GM12892 (cell line): ENCODE results near the gene RRBP1.
"Not testable (repeated sequence)": the region's sequence is repeated elsewhere in the genome, so short reads cannot be mapped to it uniquely, and the experiment has no call there.

Experiments
- DNase-seq: peaks from one replicate; pipeline ENCODE4 v3.0.0; 2011; ENCODE audit not compliant: insufficient read length
- FAIRE-seq: peaks from 2 replicates; lab custom pipeline; 2011; peaks lifted over from hg19 to GRCh38; lab: Jason Lieb, UNC
- POLR2A ChIP-seq: IDR thresholded peaks from 2 replicates; pipeline ENCODE4 v1.6.1; 2011; ENCODE audit warnings: low read depth, low read length, control low read depth
- POLR2AphosphoS5 ChIP-seq: IDR thresholded peaks from 2 replicates; pipeline ENCODE4 v1.6.1; 2011; ENCODE audit warnings: low read depth, low read length, control low read depth
- TAF1 ChIP-seq: IDR thresholded peaks from 2 replicates; pipeline ENCODE4 v1.6.1; 2011; ENCODE audit warnings: low read depth, mild to moderate bottlenecking, control low read depth, low read length, borderline replicate concordance

RRBP1 gene

GRCh38 chr20:17716331-17716730 is 34.3 kb upstream of the RRBP1 start:
- FAIRE-seq (no peak), DNase-seq (no peak)

DNA sequence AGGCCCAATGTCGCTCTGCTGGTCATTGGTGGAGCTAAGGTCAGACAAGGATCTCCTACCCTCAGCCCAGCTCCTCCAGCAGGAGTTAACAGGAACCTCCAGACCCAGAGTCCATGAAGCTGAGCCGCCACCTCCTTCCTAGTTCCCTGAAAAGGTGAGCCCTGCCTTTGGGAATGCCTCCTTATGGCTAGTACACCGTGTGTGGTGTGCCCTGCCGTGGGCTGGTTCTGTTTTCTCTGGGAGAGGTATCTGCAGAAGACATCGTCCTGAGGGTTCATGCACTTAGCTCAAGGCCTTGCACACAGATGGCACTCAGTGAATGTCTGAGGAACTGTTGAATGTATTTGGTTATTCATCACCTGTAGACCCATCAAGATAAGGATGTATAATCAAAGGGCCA is 33.0 kb upstream of the RRBP1 start:
- no peak for TF ChIP-seq POLR2A
- no peak for TF ChIP-seq POLR2AphosphoS5
- TF ChIP-seq TAF1 = no peak
- FAIRE-seq = no peak
- no peak for DNase-seq

More at GRCh38 chr20:17716331-17716730, 34.3 kb upstream of the RRBP1 start:
- TF ChIP-seq TAF1 (no peak), POLR2AphosphoS5 (no peak), POLR2A (no peak)

DNA sequence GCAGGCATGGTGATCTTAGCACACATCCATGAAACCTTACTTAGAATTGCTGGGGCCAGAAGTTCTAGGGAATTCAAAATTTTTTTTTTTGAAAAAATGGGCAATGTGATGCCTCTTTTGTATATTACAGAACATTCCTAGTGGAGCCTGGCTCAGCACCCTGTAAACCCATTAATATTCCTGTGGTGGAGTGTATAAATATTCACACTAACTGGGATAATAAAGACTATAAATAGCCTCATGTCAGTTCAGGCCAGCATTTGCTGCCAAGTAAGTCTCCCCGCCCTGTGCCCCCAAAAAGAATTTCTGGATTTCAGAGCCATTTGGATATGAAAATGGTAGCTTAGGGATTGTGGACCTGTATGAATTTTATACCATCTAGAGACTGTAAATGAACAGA is 32.6 kb upstream of the RRBP1 start:
- TF ChIP-seq POLR2AphosphoS5 = no peak
- no peak for TF ChIP-seq POLR2A
- TF ChIP-seq TAF1 = no peak
- no peak for DNase-seq
- no peak for FAIRE-seq

- no peak for DNase-seq
- no peak for TF ChIP-seq TAF1
- no peak for TF ChIP-seq POLR2AphosphoS5
- TF ChIP-seq POLR2A = no peak
- FAIRE-seq = no peak
Observed at GRCh38 chr20:17712708-17713107, 30.7 kb upstream of the RRBP1 start.

DNA sequence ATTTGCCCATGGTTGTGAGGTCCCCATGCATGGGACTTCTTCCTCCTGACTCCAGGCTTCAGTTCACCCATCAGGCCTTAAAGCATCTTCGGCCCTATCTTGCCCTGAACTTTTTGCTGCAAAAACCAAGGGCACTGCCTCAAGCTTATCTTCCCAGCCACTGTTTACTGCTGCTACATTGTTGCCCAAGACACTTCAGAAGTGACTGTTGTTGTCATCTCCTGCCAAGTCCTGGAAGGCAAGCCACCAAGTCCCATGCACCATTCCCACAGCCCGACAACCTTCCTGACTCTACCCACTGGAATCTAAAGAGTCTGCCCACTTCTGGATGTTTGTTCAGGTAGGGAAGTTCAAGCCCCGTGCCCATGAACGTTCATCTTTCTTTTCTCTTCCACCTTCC is 30.2 kb upstream of the RRBP1 start:
- TF ChIP-seq POLR2A (no peak), TAF1 (no peak), POLR2AphosphoS5 (no peak)
- FAIRE-seq (no peak), DNase-seq (no peak)

DNA sequence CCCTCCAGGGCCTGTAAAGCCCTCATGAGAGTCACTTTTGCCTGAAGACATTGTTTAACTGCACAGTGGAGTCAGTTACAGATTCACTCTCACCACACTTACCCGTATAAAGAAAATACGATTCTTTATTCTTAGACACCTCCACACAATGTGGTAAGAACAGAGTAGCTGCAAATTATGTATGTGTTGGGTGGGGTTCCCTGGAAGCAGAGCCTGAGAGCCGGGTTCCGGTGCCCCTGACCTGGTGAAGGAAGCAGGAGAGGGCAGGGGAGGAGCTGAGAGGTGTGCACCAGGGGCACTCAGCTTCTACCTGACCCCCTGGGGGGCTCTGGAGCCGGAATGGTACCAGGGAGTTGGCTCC is 29.2 kb upstream of the RRBP1 start:
- FAIRE-seq = no peak
- DNase-seq = no peak
- no peak for TF ChIP-seq POLR2AphosphoS5
- TF ChIP-seq TAF1 = no peak
- TF ChIP-seq POLR2A = no peak

GRCh38 chr20:17710379-17711266 is 28.6 kb upstream of the RRBP1 start:
- DNase-seq (no peak), FAIRE-seq (no peak)
- TF ChIP-seq POLR2A = no peak

GRCh38 chr20:17709361-17710293 is 27.6 kb upstream of the RRBP1 start:
- FAIRE-seq (no peak), DNase-seq (no peak)
- TF ChIP-seq POLR2A = no peak
- TF ChIP-seq TAF1 = no peak
- TF ChIP-seq POLR2AphosphoS5 = no peak

DNA sequence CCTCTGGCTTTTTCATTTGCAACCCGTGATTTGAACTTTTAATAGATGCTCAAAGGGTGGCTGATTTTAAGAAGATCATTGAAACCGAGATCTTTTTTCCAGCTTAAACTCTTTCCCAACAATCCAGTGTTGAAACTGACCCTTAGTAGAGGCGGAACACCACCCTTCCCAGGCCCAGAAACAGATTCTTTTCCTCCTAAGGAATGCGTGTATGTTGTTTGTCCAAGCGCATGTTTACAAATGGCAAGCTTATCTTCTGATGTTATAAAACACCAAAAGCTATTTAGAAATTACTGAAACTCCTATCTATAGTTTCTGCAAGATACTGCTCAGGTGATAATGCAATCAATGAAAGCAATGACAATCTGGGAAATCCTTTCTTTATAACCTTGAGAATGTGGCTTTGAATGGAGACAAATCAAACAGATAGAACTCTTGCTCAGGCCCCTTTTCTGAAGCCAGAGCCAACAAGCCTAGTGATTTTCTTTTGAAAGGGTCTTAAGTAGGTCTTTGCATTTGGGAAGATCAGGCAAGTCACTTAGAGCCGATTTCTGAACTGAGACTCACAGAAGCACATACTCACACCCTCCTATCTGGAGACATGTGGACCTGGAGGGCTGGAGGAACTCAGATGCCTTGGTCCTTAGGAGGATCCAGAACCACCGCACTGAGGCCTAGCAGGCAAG is 26.8 kb upstream of the RRBP1 start:
- no peak for TF ChIP-seq POLR2AphosphoS5
- no peak for TF ChIP-seq POLR2A
- no peak for TF ChIP-seq TAF1
- DNase-seq = no peak
- FAIRE-seq = no peak

GRCh38 chr20:17707951-17708350 is 25.9 kb upstream of the RRBP1 start:
- DNase-seq, FAIRE-seq: not testable (repeated sequence)

DNA sequence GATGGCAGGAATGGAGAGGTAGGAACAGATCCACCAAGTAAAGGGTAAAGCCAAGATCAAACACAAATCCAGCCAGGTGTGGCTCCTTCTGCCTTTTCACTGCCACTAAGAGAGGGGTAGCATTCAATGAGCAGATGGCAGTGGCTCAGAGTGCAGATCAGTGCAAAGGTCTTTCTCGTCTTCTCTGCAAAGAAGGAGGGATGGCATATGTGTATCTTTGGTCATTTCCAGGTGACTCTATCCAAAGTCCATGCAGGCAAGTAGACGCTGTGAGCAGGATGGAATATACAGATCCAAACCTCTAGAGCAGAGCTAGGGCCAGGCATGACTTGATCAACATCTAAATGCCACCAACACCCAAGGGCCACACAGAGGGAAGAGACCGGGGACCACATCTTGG is 24.6 kb upstream of the RRBP1 start:
- TF ChIP-seq TAF1 (no peak), POLR2A (no peak), POLR2AphosphoS5 (no peak)
- DNase-seq (no peak), FAIRE-seq (no peak)

GRCh38 chr20:17705916-17706315 is 23.9 kb upstream of the RRBP1 start:
- TF ChIP-seq POLR2A = no peak
- TF ChIP-seq POLR2AphosphoS5 = no peak
- no peak for TF ChIP-seq TAF1
- DNase-seq = no peak
- no peak for FAIRE-seq
